HAP-1 (cell line): ENCODE data around the gene ULK1.

Experiments
- DNase-seq, 2 experiments: peaks; one replicate each; pipeline ENCODE4 v3.0.0-alpha.2; 2016 to 2020; ENCODE audit warnings: low spot score in 2 of 2
- H3K27me3 ChIP-seq: fragments of 250-450 bp; sonication (Bioruptor Pico); 2 replicates; pipeline ENCODE4 v1.5.1; 2020; ENCODE audit warnings: low read depth, mild to moderate bottlenecking, moderate library complexity
- H3K36me3 ChIP-seq: fragments of 250-450 bp; sonication (Bioruptor Pico); replicated peaks from 2 replicates; pipeline ENCODE4 v1.5.1; 2020; ENCODE audit warnings: mild to moderate bottlenecking
- H3K4me1 ChIP-seq: fragments of 250-450 bp; sonication (Bioruptor Pico); 2 replicates; pipeline ENCODE4 v1.5.1; 2020; ENCODE audit warnings: mild to moderate bottlenecking
- H3K4me3 ChIP-seq: fragments of 250-450 bp; sonication (Bioruptor Pico); 2 replicates; pipeline ENCODE4 v1.5.1; 2020; ENCODE audit warnings: mild to moderate bottlenecking, moderate library complexity
- H3K9me3 ChIP-seq: fragments of 250-450 bp; sonication (Bioruptor Pico); 2 replicates; pipeline ENCODE4 v1.5.1; 2020; ENCODE audit warnings: mild to moderate bottlenecking, moderate library complexity
- in situ Hi-C: fragments of 300-500 bp; cut with MboI; formaldehyde crosslinking; loops from 3 replicates; pipeline ENCODE4 v1.14.3; 2020; ENCODE audit warnings: low sequenced_read_pairs, inconsistent platforms, mixed read lengths

ULK1 gene

GRCh38 chr12:131934535-131934934 is 40.1 kb downstream of the ULK1 start:
- no peak overlapping the region for H3K4me3 ChIP-seq
- no peaks in the 10 kb centered on the region for H3K9me3 ChIP-seq
- H3K27me3 ChIP-seq, result no peaks in the 10 kb centered on the region
- peaks cover 88% of the 10 kb centered on the region for H3K36me3 ChIP-seq
- DNase-seq, result no peak
- H3K4me1 ChIP-seq, result peaks cover 5% of the 10 kb centered on the region
- in situ Hi-C loops, result no loop called here

DNA sequence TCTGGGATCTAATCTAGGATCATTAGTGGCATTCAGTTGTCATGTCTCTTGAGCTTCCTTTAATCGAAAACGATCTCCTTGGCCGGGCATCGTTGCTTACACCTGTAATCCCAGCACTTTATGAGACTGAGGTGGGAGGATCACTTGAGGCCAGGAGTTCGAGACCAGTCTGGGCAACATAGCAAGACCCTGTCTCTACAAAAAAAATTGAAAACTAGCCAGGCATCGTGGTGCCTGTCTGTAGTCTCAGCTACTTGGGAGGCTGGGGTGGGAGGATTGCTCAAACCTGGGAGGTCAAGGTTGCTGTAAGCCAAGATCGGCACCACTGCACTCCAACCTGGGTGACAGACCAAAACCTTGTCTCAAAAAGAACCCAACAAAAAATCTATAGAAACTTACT is 43.7 kb downstream of the ULK1 start:
- in situ Hi-C loops, result no loop called here
- no peaks in the 10 kb centered on the region for H3K4me1 ChIP-seq
- H3K4me3 ChIP-seq, result no peak overlapping the region
- H3K27me3 ChIP-seq, result no peaks in the 10 kb centered on the region
- H3K36me3 ChIP-seq, result peaks cover 90% of the 10 kb centered on the region
- DNase-seq, result no peak
- no peaks in the 10 kb centered on the region for H3K9me3 ChIP-seq

GRCh38 chr12:131939007-131939406 is 44.6 kb downstream of the ULK1 start:
- Histone ChIP-seq H3K36me3 (peaks cover 89% of the 10 kb centered on the region), H3K9me3 (no peaks in the 10 kb centered on the region), H3K4me3 (no peak overlapping the region), H3K27me3 (no peaks in the 10 kb centered on the region), H3K4me1 (no peaks in the 10 kb centered on the region)
- in situ Hi-C loops, result no loop called here
- DNase-seq, result no peak

- Histone ChIP-seq H3K27me3 (no peaks in the 10 kb centered on the region), H3K9me3 (no peaks in the 10 kb centered on the region), H3K36me3 (peaks cover 81% of the 10 kb centered on the region), H3K4me1 (no peaks in the 10 kb centered on the region), H3K4me3 (no peak overlapping the region)
- in situ Hi-C loops, result no loop called here
- DNase-seq, result no peak
Measured at GRCh38 chr12:131940141-131940547, 45.7 kb downstream of the ULK1 start.

DNA sequence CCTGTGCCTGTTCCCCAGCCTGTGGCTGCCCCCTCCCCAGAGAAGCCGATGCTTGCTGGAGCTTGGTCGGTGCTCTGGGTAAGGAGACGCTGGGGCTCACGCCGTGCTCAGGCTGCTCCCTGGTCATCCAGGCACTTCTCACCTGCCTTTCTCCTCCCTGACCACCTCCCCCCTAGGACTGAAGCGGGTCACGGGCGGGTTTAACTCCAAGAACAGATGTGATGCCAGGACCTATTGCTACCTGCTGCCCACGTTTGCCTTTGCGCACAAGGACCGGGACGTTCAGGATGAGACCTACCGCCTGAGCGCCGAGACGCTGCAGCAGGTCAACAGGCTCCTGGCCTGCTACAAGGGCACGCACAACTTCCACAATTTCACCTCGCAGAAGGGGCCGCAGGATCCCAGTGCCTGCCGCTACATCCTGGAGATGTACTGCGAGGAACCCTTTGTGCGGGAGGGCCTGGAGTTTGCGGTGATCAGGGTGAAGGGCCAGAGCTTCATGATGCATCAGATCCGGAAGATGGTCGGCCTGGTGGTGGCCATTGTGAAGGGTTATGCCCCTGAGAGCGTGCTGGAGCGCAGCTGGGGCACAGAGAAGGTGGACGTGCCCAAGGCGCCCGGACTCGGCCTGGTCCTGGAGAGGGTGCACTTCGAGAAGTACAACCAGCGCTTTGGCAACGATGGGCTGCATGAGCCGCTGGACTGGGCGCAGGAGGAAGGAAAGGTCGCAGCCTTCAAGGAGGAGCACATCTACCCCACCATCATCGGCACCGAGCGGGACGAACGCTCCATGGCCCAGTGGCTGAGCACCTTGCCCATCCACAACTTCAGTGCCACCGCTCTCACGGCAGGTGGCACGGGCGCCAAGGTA is 46.9 kb downstream of the ULK1 start:
- Histone ChIP-seq H3K36me3 (peaks cover 72% of the 10 kb centered on the region), H3K27me3 (no peaks in the 10 kb centered on the region), H3K4me1 (no peaks in the 10 kb centered on the region), H3K4me3 (no peak overlapping the region), H3K9me3 (no peaks in the 10 kb centered on the region)
- in situ Hi-C loops, result no loop called here
- peak in 1 of 2 experiments; percentile 6 for DNase-seq

- Histone ChIP-seq H3K4me1 (no peaks in the 10 kb centered on the region), H3K36me3 (peaks cover 65% of the 10 kb centered on the region), H3K9me3 (no peaks in the 10 kb centered on the region), H3K27me3 (no peaks in the 10 kb centered on the region), H3K4me3 (no peak overlapping the region)
- no peak for DNase-seq
- in situ Hi-C loops, result no loop called here
Measured at GRCh38 chr12:131941987-131942341, 47.5 kb downstream of the ULK1 start.

DNA sequence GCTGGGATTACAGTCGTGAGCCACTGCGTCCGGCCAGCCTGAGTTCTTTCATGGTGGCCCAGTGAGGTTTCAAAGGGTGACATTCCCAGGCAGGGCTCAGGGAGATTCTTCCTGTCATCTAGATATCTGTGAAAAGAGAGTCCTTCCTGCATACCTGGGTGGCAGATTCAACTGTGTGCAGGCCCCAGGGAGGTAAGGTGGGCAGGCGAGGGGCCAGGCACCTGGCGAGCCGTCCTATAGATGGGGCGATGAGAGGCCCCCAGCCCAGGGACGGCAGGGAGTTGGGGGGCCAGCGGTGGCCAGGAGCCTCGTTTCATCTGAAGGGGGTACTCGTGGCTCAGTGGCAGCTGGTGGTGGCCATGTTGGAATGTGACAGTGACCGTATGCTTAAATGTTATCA is 48.2 kb downstream of the ULK1 start:
- H3K27me3 ChIP-seq, result no peaks in the 10 kb centered on the region
- no peak for DNase-seq
- no peaks in the 10 kb centered on the region for H3K9me3 ChIP-seq
- in situ Hi-C loops, result no loop called here
- H3K4me1 ChIP-seq, result no peaks in the 10 kb centered on the region
- H3K4me3 ChIP-seq, result no peak overlapping the region
- H3K36me3 ChIP-seq, result peaks cover 58% of the 10 kb centered on the region

GRCh38 chr12:131943389-131943788 is 49.0 kb downstream of the ULK1 start:
- no peaks in the 10 kb centered on the region for H3K27me3 ChIP-seq
- no peak for DNase-seq
- no peaks in the 10 kb centered on the region for H3K4me1 ChIP-seq
- no peak overlapping the region for H3K4me3 ChIP-seq
- H3K9me3 ChIP-seq, result no peaks in the 10 kb centered on the region
- H3K36me3 ChIP-seq, result peaks cover 51% of the 10 kb centered on the region
- in situ Hi-C loops, result no loop called here

DNA sequence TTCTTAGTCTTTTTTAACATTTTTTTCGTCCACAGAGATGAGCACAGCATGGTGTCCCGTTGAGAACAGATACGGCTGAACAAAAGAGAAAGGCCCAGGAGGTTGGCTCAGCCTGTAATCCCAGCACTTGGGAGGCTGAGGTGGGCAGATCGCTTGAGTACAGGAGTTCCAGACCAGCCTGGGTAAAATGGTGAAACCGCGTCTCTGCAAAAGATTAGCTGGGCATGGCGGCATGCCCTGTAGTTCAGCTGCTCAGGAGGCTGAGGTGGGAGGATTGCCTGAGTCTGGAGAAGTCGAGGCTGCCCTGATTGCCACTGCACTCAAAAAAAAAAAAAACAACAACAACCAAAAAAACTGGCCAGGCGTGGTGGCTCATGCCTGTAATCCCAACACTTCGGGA is 49.5 kb downstream of the ULK1 start:
- H3K4me3 ChIP-seq, result no peak overlapping the region
- DNase-seq, result no peak
- H3K36me3 ChIP-seq, result peaks cover 49% of the 10 kb centered on the region
- no peaks in the 10 kb centered on the region for H3K9me3 ChIP-seq
- no peaks in the 10 kb centered on the region for H3K27me3 ChIP-seq
- no peaks in the 10 kb centered on the region; the same call in 1 of the 2 replicates for H3K4me1 ChIP-seq
- in situ Hi-C loops, result no loop called here

GRCh38 chr12:131944601-131945251 is 50.3 kb downstream of the ULK1 start:
- Histone ChIP-seq H3K27me3 (no peaks in the 10 kb centered on the region), H3K9me3 (no peaks in the 10 kb centered on the region), H3K36me3 (peaks cover 40% of the 10 kb centered on the region), H3K4me3 (no peak overlapping the region), H3K4me1 (no peaks in the 10 kb centered on the region; the same call in 1 of the 2 replicates)
- in situ Hi-C loops, result no loop called here
- no peak for DNase-seq

GRCh38 chr12:131946757-131947156 is 52.3 kb downstream of the ULK1 start:
- no peak for DNase-seq
- in situ Hi-C loops, result no loop called here
- Histone ChIP-seq H3K27me3 (no peaks in the 10 kb centered on the region), H3K4me1 (peaks cover 4% of the 10 kb centered on the region), H3K4me3 (no peak overlapping the region), H3K36me3 (peaks cover 25% of the 10 kb centered on the region), H3K9me3 (no peaks in the 10 kb centered on the region)

DNA sequence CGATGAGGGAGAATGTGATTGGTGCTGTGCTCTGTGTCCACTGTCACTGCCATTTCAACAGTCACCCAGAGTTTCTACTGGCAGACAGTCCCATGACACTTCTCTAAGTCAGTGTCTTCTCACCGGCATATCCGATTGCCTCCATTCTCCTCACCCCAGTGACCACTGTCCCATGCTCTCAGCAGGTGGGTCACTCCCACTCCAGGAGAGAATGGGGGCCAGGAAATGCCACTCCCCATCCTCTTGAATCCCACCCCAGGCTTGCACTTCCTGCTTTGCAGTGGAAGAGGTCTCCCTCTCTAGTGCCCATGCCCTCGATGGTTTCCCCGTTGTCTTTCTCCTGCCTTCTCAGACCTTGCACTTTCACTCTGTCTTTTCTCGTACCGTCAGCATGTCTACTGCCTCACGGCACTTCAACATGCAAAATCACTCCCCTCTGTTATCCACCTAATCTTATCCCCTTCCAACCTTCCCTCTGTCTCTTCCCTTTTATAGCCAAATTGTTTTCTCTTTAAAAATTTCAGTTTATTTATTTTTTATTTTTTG is 53.1 kb downstream of the ULK1 start:
- DNase-seq, result no peak
- Histone ChIP-seq H3K27me3 (no peaks in the 10 kb centered on the region), H3K4me3 (no peak overlapping the region), H3K4me1 (peaks cover 4% of the 10 kb centered on the region), H3K9me3 (no peaks in the 10 kb centered on the region), H3K36me3 (peaks cover 20% of the 10 kb centered on the region)
- in situ Hi-C loops, result no loop called here

GRCh38 chr12:131948166-131948712 is 53.8 kb downstream of the ULK1 start:
- in situ Hi-C loops, result no loop called here
- no peak overlapping the region for H3K4me3 ChIP-seq
- H3K27me3 ChIP-seq, result no peaks in the 10 kb centered on the region
- H3K4me1 ChIP-seq, result peaks cover 4% of the 10 kb centered on the region
- no peak for DNase-seq
- H3K9me3 ChIP-seq, result no peaks in the 10 kb centered on the region
- peaks cover 15% of the 10 kb centered on the region for H3K36me3 ChIP-seq
